ENCODE data around the gene ARRB2. TPM values are rescaled to one million over a fixed set of nuclear protein-coding genes. Genes with fewer than 3 reads are reported as not detected.
"Not testable (repeated sequence)": the region's sequence is repeated elsewhere in the genome, so short reads cannot be mapped to it uniquely, and the experiment has no call there.

ARRB2 gene
- total RNA-seq, 6 experiments from 2014 or later: 8.0 to 10.7 (median 9.1) TPM

DNA sequence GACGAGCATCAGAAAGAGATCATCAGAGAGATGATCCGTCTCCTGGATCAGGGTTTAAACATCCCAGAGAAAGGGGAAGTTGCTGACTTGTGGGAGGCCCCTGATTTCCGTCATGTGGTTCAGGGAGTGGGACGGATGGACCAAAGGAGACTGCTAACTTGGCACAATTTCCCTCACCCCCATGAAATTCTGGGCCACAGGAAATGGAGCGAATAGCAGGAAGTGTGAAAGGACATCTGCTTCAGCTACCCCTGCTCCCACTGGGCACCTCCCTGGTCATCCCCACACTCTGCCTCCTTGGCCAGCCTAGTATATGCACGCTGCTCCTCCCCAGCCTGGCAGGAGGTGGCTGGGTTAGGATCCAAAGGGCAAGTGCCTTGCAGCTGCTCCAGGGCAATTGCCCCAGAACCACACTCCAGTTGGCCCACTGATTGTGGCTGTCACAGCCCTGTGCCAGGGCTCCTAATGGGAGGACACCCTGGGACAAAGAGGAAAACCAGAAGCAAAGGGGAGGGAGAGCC, 1.3 kb downstream of the ARRB2 start:
- DNase-seq: no peak
- Mint-ChIP-seq H3K36me3 (ENCODE audit: low read depth) (no peaks in the 10 kb centered on the region), H3K27ac (no peak overlapping the region), H3K9me3 (no peaks in the 10 kb centered on the region), H3K27me3 (ENCODE audit: insufficient read depth) (peaks cover 2% of the 10 kb centered on the region; the same call in 1 of the 2 replicates), H3K4me3 (peak overlapping the region; percentile 81; the same call in 1 of the 2 replicates), H3K4me1 (ENCODE audit: low read depth) (peaks cover 13% of the 10 kb centered on the region)
- TF ChIP-seq CTCF (IDR thresholded peaks at IDR 0.05): no peak

DNA sequence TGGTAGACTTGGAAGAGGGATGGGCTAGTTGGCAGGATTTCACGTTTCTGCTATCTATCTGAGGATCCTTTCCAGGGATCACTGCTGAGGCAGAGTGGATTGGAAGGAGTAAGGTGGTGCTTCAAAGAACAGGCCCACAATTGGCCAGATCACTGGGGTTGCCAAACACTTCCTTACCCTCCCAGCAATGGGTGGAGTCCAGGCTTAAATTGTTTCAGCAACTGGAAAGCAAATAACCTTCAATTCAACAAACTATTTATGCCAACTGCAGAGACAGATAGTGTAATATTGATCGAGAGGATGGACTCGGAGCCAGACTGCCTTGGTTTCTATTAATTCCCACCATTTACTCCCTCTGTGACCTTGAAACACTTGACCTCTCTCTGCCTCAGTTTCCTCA, 2.1 kb downstream of the ARRB2 start:
- H3K4me3 Mint-ChIP-seq: no peak overlapping the region
- no peak overlapping the region for H3K27ac Mint-ChIP-seq
- no peaks in the 10 kb centered on the region for H3K9me3 Mint-ChIP-seq
- TF ChIP-seq CTCF (IDR thresholded peaks at IDR 0.05): no peak
- peaks cover 13% of the 10 kb centered on the region for H3K4me1 Mint-ChIP-seq (ENCODE audit: low read depth)
- no peak for DNase-seq
- H3K36me3 Mint-ChIP-seq (ENCODE audit: low read depth): no peaks in the 10 kb centered on the region
- H3K27me3 Mint-ChIP-seq (ENCODE audit: insufficient read depth): peaks cover 2% of the 10 kb centered on the region; the same call in 1 of the 2 replicates

- H3K27ac Mint-ChIP-seq; H3K4me3 Mint-ChIP-seq; H3K27me3 Mint-ChIP-seq (ENCODE audit: insufficient read depth); H3K36me3 Mint-ChIP-seq (ENCODE audit: low read depth); H3K9me3 Mint-ChIP-seq; DNase-seq: not testable (repeated sequence)
- H3K4me1 Mint-ChIP-seq (ENCODE audit: low read depth): peaks cover 11% of the 10 kb centered on the region
Observed at GRCh38 chr17:4714340-4715062, 4.1 kb downstream of the ARRB2 start.

GRCh38 chr17:4715063-4715744, 4.8 kb downstream of the ARRB2 start:
- TF ChIP-seq CTCF (IDR thresholded peaks at IDR 0.05): no peak
- no peak overlapping the region for H3K27ac Mint-ChIP-seq
- H3K9me3 Mint-ChIP-seq: no peaks in the 10 kb centered on the region
- DNase-seq: no peak
- H3K4me3 Mint-ChIP-seq: no peak overlapping the region
- H3K36me3 Mint-ChIP-seq (ENCODE audit: low read depth): no peaks in the 10 kb centered on the region
- no peaks in the 10 kb centered on the region; the same call in none of the 2 replicates for H3K27me3 Mint-ChIP-seq (ENCODE audit: insufficient read depth)
- peaks cover 6% of the 10 kb centered on the region; the same call in 1 of the 2 replicates for H3K4me1 Mint-ChIP-seq (ENCODE audit: low read depth)

GRCh38 chr17:4716081-4716480, 5.6 kb downstream of the ARRB2 start:
- Mint-ChIP-seq H3K4me1 (ENCODE audit: low read depth) (peaks cover 6% of the 10 kb centered on the region; the same call in 1 of the 2 replicates), H3K9me3 (no peaks in the 10 kb centered on the region), H3K27me3 (ENCODE audit: insufficient read depth) (no peaks in the 10 kb centered on the region; the same call in none of the 2 replicates), H3K36me3 (ENCODE audit: low read depth) (no peaks in the 10 kb centered on the region), H3K27ac (no peak overlapping the region), H3K4me3 (no peak overlapping the region)
- no peak for TF ChIP-seq CTCF (IDR thresholded peaks at IDR 0.05)
- no peak for DNase-seq

GRCh38 chr17:4717791-4718190, 7.4 kb downstream of the ARRB2 start:
- TF ChIP-seq CTCF (IDR thresholded peaks at IDR 0.05): no peak
- H3K4me3 Mint-ChIP-seq: no peak overlapping the region
- no peaks in the 10 kb centered on the region; the same call in none of the 2 replicates for H3K27me3 Mint-ChIP-seq (ENCODE audit: insufficient read depth)
- no peaks in the 10 kb centered on the region for H3K9me3 Mint-ChIP-seq
- peaks cover 13% of the 10 kb centered on the region for H3K4me1 Mint-ChIP-seq (ENCODE audit: low read depth)
- no peak overlapping the region for H3K27ac Mint-ChIP-seq
- DNase-seq: no peak
- no peaks in the 10 kb centered on the region for H3K36me3 Mint-ChIP-seq (ENCODE audit: low read depth)
